Motor neuron (in vitro differentiated cells): ENCODE results near the gene TSPEAR. TPM values are rescaled to one million over a fixed set of nuclear protein-coding genes. Genes with fewer than 3 reads are reported as not detected.
"Not testable (repeated sequence)": the region's sequence is repeated elsewhere in the genome, so short reads cannot be mapped to it uniquely, and the experiment has no call there.

Experiments
- ATAC-seq, 8 experiments: fragments of 200-7000 bp; cut with Tn5 transposase; replicated peaks in 6 of 8; 2 replicates each; pipeline ENCODE4 v1.8.0; 2021; ENCODE audit warnings: mild to moderate bottlenecking in 8 of 8, moderate library complexity in 8 of 8
- H3K27ac ChIP-seq, 2 donors: fragments of 250-450 bp; sonication (Bioruptor Pico); 2 replicates each; pipeline ENCODE4 v1.9.0; 2021; ENCODE audit warnings: antibody characterized with exemption in 2 of 2, mild to moderate bottlenecking in 2 of 2, moderate library complexity in 1 of 2
- H3K4me1 ChIP-seq, 2 donors: fragments of 250-450 bp; sonication (Bioruptor Pico); replicated peaks in 1 of 2; 2 replicates each; pipeline ENCODE4 v1.6.1; 2021; ENCODE audit warnings: antibody characterized with exemption in 2 of 2, mild to moderate bottlenecking in 2 of 2, moderate library complexity in 1 of 2
- H3K4me3 ChIP-seq, 5 donors: fragments of 250-450 bp; sonication (Bioruptor Pico); 2 replicates each; pipeline ENCODE4 v1.9.0; 2021; ENCODE audit warnings: antibody characterized with exemption in 5 of 5, mild to moderate bottlenecking in 5 of 5, moderate library complexity in 4 of 5
- WGBS, 10 experiments: fragments of 450-650 bp; shearing (Covaris generic); methylation state at CpG; one replicate each; pipeline ENCODE4 v1.0.0; 2022; 5-methylcytosine and 5-hydroxymethylcytosine counted together
- in situ Hi-C, 9 experiments: fragments of 400-800 bp; cut with MboI; loops; one replicate each; pipeline ENCODE4 v1.15.0; 2021; ENCODE audit warnings: low sequenced_read_pairs in 9 of 9, low pct_unique_long_range_greater_than_20kb in 2 of 9; ENCODE audit not compliant: unreplicated experiment in 9 of 9
- total RNA-seq, 8 experiments: library from RNA; unstranded; fragments of 300-600 nt; gene quantifications; 2 replicates each; pipeline versions ENCODE4 v1.2.3 to v1.2.4, GENCODE V29; 2022

Gene TSPEAR
- total RNA-seq, 8 experiments from 2014 or later: 0.21 to 0.66 (median 0.31) TPM; not detected in 1

DNA sequence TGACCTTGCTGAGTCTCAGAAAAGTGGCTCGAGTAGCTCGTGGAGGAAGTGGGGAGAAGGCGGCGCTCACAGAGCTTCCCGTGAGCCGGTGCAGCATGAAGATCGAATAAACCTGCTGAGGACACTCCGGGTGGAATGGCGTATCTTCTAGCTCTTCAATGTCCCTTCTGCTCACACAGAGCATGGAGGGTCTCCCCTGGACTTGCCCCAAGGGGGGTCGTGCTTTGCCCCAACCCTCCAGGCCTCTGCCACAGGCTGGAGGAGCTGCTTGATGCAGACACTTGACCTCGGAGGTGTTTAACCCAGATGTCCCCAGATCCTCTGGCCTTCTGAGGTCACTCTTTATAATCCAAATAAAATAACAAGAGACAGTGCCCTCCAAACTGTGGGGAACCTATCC, 16.6 kb downstream of the TSPEAR start:
- 30 to 93% (median 56%) methylated on average over 2 to 8 of the region's 11 CpGs; no CpG with 5 or more reads in 2 of the 10 experiments for WGBS, 10 experiments
- Histone ChIP-seq H3K27ac (no peak overlapping the region), H3K4me1 (peaks cover 0 to 14% of the 10 kb centered on the region in 2 donors), H3K4me3 (no peak overlapping the region)
- no peak for ATAC-seq
- in situ Hi-C loops: no loop called here

DNA sequence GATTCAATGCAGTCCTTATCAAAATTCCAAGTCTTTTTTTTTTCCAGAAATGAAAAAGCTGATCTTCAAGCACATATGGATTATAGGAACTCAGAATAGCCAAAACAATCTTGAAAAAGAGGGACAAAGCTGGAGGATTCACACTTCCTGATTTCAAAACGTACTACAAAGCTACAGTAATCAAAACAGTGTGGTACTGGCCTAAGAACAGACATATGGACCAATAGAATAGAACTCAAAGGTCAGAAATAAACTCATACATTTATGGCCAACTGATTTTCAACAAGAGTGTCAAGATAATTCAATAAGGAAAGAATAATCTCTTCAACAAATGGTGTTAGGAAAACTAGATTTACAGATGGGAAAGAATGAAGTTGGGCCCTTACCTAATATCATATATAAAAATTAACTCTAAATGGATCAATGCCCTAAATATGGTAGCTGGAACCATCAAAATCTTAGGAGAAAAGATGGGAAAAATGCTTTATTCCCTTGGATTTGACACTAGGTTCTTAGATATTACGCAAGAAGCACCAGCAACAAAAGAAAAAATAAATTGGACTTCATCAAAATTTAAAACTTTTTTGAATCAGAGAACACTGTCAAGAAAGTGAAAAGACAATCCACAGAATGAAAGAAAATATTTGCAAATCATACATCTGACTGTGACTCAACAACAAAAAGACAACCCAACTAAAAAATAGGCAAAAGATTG, 18.4 kb downstream of the TSPEAR start:
- in situ Hi-C loops: no loop called here
- no peak for ATAC-seq
- Histone ChIP-seq H3K27ac (no peak overlapping the region), H3K4me1 (peaks cover 0 to 8% of the 10 kb centered on the region in 2 donors), H3K4me3 (no peak overlapping the region)
- 36 to 100% (median 65%) methylated on average over 1 to 2 of the region's 2 CpGs for whole genome bisulfite sequencing, 10 experiments

DNA sequence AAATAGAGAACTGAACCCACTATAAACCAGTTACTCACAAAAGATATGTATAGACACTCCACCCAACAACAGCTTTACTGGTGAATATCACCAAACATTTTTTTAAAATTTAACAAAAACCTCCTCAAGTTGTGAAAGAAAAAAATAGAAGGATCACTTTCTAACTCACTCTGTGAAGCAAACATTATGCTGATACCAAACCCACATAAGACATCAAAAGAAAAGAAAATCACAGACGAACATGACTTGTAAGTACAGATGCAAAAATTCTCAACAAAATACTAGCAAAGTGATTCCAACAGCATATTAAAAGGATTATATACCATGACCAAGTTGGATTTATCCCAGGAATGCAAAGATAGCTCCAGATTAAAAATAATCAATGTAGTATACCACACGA, 19.7 kb downstream of the TSPEAR start:
- no peak overlapping the region for H3K27ac ChIP-seq
- no peak overlapping the region for H3K4me3 ChIP-seq
- ATAC-seq: no peak
- 0 to 86% (median 33%) methylated on average over 1 to 2 of the region's 2 CpGs; no CpG with 5 or more reads in 1 of the 10 experiments for WGBS, 10 experiments
- in situ Hi-C loops: no loop called here
- peaks cover 1 to 15% of the 10 kb centered on the region in 2 donors for H3K4me1 ChIP-seq

DNA sequence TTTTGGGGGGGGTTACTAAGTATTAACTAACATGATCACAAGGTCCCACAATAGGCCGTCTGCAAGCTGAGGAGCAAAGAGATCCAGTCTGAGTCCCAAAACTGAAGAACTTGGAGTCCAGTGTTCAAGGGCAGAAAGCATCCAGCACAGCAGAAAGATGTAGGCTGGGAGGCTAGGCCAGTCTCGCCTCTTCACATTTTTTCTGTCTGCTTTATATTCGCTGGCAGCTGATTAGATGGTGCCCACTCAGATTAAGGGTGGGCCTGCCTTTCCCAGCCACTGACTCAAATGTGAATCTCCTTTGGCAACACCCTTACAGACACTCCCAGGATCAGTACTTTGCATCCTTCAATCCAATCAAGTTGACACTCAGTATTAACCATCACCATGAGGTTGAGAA, 21.6 kb downstream of the TSPEAR start:
- WGBS, 10 experiments: 8 to 100% (median 86%) methylated on average over 1 to 2 of the region's 3 CpGs; no CpG with 5 or more reads in 5 of the 10 experiments
- in situ Hi-C loops, H3K4me3 ChIP-seq, H3K27ac ChIP-seq, ATAC-seq: not testable (repeated sequence)
- peaks cover 4 to 22% of the 10 kb centered on the region in 2 donors for H3K4me1 ChIP-seq

DNA sequence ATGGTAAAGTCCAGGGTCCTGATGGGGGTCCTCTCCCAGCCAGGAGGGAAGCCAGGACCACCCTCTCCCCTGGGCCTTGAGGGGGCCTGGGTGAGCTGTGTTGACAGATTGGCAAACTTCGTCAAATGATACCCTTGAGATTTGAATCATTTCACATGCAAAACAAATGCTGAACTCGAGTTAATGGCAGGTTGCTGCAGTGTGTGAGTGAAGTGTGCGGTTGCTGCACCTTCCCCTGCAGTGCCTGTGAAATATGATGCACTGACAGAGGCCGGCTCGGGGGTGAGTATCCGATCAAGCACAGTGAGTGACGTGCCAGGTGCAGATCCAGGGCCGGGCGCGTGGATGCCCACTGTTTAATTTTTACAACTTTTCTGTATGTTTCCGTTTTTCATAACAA, 23.7 kb downstream of the TSPEAR start:
- WGBS, 10 experiments: 0 to 90% (median 50%) methylated on average over 1 to 9 of the region's 11 CpGs; no CpG with 5 or more reads in 1 of the 10 experiments
- in situ Hi-C loops: no loop called here

DNA sequence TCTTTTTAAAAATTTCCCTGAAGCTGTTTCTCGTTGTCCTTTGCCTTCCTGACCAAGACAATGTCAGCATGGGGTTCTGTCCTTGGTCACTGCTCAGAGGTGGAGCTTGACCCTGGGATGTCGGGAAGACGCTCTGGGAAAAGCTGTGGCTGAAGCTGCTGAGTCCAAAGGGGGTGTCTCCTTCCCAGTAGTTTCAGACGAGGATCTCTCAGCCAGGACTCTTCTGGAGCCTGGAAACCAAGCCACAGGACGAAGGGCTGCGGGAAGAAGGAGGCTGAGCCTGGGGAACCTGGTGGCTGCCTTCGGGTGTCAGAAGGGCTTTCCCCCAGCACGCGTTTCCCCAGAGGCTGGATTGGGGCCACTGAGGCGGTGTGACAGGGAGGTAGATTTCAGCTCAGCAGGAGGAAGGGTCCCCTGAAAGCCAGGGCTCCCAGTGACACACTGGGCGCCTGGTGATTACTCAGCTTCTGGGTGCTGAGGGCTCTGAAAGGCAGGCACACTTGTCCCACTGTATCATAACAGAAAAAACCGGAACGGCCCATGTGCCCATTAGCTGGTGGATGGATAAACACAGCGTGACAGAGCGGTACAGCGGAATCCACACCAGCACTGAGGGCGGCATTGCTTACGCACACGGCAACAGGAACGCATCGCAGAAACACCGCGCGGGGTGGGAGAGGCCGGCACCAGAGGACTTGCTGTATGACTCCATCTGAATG, 24.4 kb downstream of the TSPEAR start:
- in situ Hi-C loops: no loop called here
- peaks cover 4 to 22% of the 10 kb centered on the region in 2 donors for H3K4me1 ChIP-seq
- peak in 2 of 8 experiments; percentile 44 to 52 for ATAC-seq
- WGBS, 10 experiments: 40 to 88% (median 67%) methylated on average over 3 to 13 of the region's 25 CpGs; no CpG with 5 or more reads in 1 of the 10 experiments
- H3K4me3 ChIP-seq: no peak overlapping the region
- no peak overlapping the region for H3K27ac ChIP-seq

More for the DNA sequence above, 23.7 kb downstream of the TSPEAR start:
- H3K4me1 ChIP-seq: peaks cover 4 to 22% of the 10 kb centered on the region in 2 donors
- peak in 3 of 8 experiments; percentile 30 to 52 (median 32) for ATAC-seq
- no peak overlapping the region for H3K4me3 ChIP-seq
- H3K27ac ChIP-seq: no peak overlapping the region

DNA sequence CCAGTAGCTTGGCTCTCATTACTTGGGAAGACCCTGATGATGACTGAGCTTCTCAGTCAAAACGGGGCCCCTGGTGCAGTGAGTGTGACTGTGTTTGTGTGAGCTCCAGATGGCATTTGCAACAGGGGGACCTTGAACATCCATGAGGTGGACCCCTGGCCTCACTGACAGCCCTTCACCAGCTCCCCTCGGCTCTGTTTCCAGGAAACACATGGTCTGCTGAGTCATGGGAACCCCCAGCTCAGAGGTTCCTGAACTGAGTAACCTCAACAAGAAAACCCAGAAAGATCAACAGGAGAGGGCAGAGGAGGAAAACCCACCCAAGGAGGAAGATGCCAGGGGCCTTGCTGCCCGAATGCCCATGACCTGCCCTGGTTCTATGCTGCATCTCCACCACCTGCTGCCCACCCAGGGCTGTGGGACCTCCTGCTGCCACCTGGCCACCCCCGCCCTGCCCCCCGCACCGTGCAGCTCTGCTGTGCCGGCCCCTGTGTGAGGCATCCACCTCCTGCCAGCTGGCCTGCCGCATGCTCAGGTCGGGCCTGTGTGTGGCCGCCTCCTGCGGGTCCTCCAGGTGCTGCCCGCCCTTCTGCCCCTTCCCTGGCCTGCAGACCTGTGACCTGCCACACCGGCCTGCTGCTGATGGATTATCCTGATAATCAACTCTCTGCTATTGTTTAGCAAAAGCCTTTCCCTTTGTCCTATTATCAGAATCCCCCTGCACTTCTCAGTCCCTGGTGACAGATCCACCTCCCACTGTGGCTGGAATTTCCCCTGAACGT, 25.2 kb downstream of the TSPEAR start:
- in situ Hi-C loops: no loop called here
- no peak overlapping the region for H3K27ac ChIP-seq
- H3K4me1 ChIP-seq: peaks cover 4 to 22% of the 10 kb centered on the region in 2 donors
- H3K4me3 ChIP-seq: no peak overlapping the region
- WGBS, 10 experiments: 0 to 56% (median 8%) methylated on average over 2 to 4 of the region's 14 CpGs; no CpG with 5 or more reads in 6 of the 10 experiments
- peak in 5 of 8 experiments; percentile 36 to 70 (median 50) for ATAC-seq

DNA sequence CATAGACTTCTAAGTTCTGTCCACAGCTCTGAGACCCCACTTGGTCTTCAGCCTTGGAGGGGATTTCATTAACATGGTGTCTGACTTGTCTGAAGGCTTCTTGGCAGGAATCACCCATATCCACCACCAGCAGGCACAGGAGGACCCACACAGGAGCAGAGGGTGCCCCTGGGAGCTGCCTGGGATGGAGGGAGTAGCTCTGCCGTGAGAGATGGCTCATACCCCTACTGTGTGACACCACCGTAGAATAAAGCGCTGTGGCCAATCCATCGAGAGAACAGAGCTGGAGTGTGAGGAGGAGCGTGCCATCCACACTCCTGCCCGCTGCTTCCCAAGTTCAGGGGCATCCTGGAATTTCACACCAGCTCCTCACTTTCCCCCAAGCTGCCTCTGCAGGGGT, 26.3 kb downstream of the TSPEAR start:
- in situ Hi-C loops: not testable (repeated sequence)

DNA sequence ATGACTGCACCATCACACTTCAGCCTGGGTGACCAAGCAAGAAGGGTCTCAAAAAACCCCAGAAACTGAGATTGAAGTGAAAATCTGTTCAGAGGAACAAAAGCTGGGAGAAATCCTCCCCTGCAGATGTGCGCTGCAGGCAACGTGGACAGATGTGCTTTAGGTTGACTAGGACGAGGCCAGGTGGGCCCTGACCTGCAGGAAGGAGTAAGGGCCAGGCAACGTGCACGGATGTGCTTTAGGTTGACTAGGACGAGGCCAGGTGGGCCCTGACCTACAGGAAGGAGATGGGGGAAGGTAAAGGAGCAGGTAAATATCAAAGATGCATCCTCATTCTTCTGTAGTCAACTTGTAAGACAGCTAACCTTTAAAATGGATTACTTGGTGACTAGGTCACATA, 26.9 kb downstream of the TSPEAR start:
- WGBS, 10 experiments: 0 to 87% (median 79%) methylated on average over 1 to 6 of the region's 6 CpGs; no CpG with 5 or more reads in 5 of the 10 experiments
- H3K4me1 ChIP-seq: peaks cover 4 to 22% of the 10 kb centered on the region in 2 donors
- H3K4me3 ChIP-seq: no peak overlapping the region
- in situ Hi-C loops: no loop called here
- no peak for ATAC-seq
- H3K27ac ChIP-seq: no peak overlapping the region

More for the DNA sequence above, 26.3 kb downstream of the TSPEAR start:
- ATAC-seq, H3K27ac ChIP-seq, H3K4me3 ChIP-seq: not testable (repeated sequence)
- WGBS, 10 experiments: 80% methylated on average over 1 of the region's 6 CpGs; no CpG with 5 or more reads in 9 of the 10 experiments
- H3K4me1 ChIP-seq: peaks cover 4 to 22% of the 10 kb centered on the region in 2 donors

DNA sequence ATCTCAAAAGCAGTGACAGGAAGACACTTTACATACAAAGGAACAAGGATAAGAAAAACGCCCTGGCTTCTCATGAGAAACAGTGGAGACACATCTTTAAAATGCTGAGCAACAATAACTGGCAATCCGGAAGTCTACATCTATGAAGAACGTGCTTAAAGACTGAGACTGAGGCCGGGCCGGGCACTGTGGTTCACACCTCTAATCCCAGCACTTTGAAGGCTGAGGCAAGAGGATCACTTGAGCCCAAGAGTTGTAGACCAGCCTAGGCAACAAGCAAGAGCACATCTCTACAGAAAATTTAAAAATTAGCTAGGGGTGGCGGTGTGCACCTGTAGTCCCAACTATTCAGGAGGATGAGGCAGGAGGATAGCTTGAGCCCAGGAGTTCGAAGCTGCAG, 27.3 kb downstream of the TSPEAR start:
- 24 to 83% (median 39%) methylated on average over 1 to 7 of the region's 7 CpGs; no CpG with 5 or more reads in 2 of the 10 experiments for WGBS, 10 experiments
- no peak overlapping the region for H3K4me3 ChIP-seq
- in situ Hi-C loops: no loop called here
- ATAC-seq: no peak
- peaks cover 4 to 22% of the 10 kb centered on the region in 2 donors for H3K4me1 ChIP-seq
- H3K27ac ChIP-seq: no peak overlapping the region

DNA sequence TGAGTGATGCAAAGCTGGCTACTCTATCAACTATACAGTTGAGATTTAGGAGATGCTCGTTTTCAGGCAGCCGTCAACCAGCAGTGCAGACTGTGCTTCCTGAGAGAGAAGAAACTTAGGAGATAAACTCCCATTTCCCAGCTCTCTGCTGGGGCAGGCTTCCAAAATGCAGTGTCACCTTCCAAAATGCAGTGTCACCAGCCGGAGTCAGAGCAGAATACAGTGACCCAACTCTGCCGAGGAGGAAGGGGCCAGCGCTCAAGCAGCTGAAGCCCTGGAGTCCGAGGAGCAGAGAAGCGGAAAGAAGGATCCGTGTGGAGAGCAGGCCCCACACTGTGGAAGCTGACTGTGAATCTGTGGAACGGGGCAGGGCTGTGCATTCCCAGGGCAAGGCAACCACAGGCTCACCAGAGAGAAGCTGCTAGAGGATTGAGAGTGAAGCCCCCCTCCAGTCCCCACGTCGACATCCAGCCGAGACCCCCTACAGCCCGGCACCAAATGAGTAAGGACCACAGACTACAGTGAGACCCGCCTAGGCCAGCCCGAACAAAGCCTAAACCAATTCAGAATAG, 28.7 kb downstream of the TSPEAR start:
- Histone ChIP-seq H3K4me1 (peaks cover 4 to 17% of the 10 kb centered on the region in 2 donors), H3K27ac (no peak overlapping the region), H3K4me3 (no peak overlapping the region)
- 7 to 82% (median 58%) methylated on average over 1 to 8 of the region's 15 CpGs; no CpG with 5 or more reads in 5 of the 10 experiments for WGBS, 10 experiments
- ATAC-seq: no peak
- in situ Hi-C loops: no loop called here

DNA sequence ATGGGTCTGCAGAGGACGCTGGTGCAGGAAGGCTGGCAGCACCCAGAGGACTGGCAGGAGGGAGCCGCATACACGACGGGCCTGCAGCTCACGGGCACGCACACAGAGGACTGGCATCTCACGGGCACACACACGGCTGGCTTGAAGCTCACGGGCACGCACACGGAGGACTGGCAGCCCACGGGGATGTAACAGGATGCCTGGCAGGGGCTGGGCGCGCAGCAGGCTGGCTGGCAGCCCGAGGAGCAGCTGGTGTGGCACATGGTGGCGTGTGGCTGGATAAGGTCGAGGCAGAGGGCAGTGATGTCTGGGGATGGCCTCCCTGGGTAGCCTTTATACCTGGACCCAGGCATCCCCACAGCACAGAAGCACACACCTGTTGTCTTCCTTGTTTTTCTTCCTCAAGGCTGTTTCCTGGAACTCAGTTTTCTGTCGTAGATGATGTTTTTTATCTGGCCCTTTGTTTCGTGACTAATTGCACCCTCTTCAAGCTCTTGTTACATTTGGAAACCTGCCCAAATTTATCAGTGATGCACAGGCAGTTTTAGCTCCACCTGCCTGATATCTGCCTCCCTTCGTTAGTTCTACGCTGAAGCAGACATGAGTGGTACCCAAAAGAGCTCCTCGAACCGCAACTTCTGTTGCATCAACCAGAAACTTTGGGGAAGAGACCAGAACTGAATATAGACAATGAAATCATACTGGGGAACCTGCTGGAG, 29.4 kb downstream of the TSPEAR start, which contains the start of gene KRTAP12-1:
Gene KRTAP12-1, minus strand, starts transcription at position 303 of the 719 bp plus-strand sequence. Its CDS starts 40 bp downstream, at position 263.
- H3K4me3 ChIP-seq: no peak within 1 kb of the TSS
- WGBS, 10 experiments: 27 to 96% (median 80%) methylated on average over 1 to 12 of the region's 23 CpGs; no CpG with 5 or more reads in 1 of the 10 experiments
- no peak for ATAC-seq
- H3K4me1 ChIP-seq: peaks cover 4 to 10% of the 10 kb centered on the region in 2 donors
- in situ Hi-C loops: no loop called here
- no peak within 1 kb of the TSS for H3K27ac ChIP-seq
